A549 (cell line): ENCODE data around the gene AP3D1. TPM values are rescaled to one million over a fixed set of nuclear protein-coding genes. Genes with fewer than 3 reads are reported as not detected.

Experiments
- ATAC-seq, 2 experiments: fragments of 200-7000 bp in 1 of 2; fragments of >200 bp in 1 of 2; cut with Nextera tagmentation in 1 of 2; cut with Tn5 transposase in 1 of 2; 3 replicates each; pipeline versions ENCODE4 v1.8.0 to v1.9.1; 2018 to 2020; ENCODE audit warnings: mild to moderate bottlenecking in 1 of 2, moderate library complexity in 1 of 2
- CTCF ChIA-PET: fragments of 300-600 bp; sonication (Branson Sonifier 250); formaldehyde crosslinking; extraction: SDS; loops from one replicate; lab custom pipeline; 2021; ENCODE audit warnings: antibody characterized with exemption, inconsistent platforms; lab: Yijun Ruan, JAX
- POLR2A ChIA-PET: fragments of 350-600 bp; formaldehyde crosslinking; extraction: SDS; loops from one replicate; lab custom pipeline; 2021; ENCODE audit warnings: antibody characterized with exemption, inconsistent platforms; lab: Yijun Ruan, JAX
- DNase-seq, 2 experiments: peaks; one replicate each; pipeline versions ENCODE4 v3.0.0 to v3.0.0-alpha.2; 2011 to 2016; ENCODE audit warnings: low read depth in 1 of 2, low spot score in 1 of 2
- FAIRE-seq: peaks from 2 replicates; lab custom pipeline; 2011; peaks lifted over from hg19 to GRCh38; lab: Jason Lieb, UNC
- H3K27ac ChIP-seq, 2 experiments: fragments of >200 bp; sonication (Bioruptor Twin); formaldehyde crosslinking; 3 replicates each; pipeline ENCODE4 v1.5.1; 2016 to 2017
- H3K4me1 ChIP-seq: fragments of >200 bp; sonication (Bioruptor Twin); formaldehyde crosslinking; 3 replicates; pipeline ENCODE4 v1.6.1; 2016
- H3K4me2 ChIP-seq: fragments of >200 bp; sonication (Bioruptor Twin); formaldehyde crosslinking; 3 replicates; pipeline ENCODE4 v1.6.1; 2016
- H3K4me3 ChIP-seq: fragments of >200 bp; sonication (Bioruptor Twin); formaldehyde crosslinking; 3 replicates; pipeline ENCODE4 v1.5.1; 2016
- H3K9me3 ChIP-seq: fragments of >200 bp; sonication (Bioruptor Twin); formaldehyde crosslinking; 3 replicates; pipeline ENCODE4 v1.6.1; 2016
- CEBPB ChIP-seq, 2 experiments: fragments of >200 bp in 1 of 2; sonication (Bioruptor Twin) in 1 of 2; formaldehyde crosslinking in 1 of 2; IDR thresholded peaks; 2 replicates each; pipeline ENCODE4 v1.6.1; 2012 to 2016
- CHD2 ChIP-seq: fragments of 150-350 bp; IDR thresholded peaks from 2 replicates; pipeline ENCODE4 v1.6.1; 2014; ENCODE audit warnings: low read length; ENCODE audit not compliant: partially characterized antibody
- FOXS1 ChIP-seq: fragments of 250-450 bp; sonication (Bioruptor Pico); IDR thresholded peaks from 2 replicates; pipeline ENCODE4 v1.5.0; 2020; ENCODE audit warnings: mild to moderate bottlenecking, moderate library complexity
- HES2 ChIP-seq: fragments of >200 bp; sonication (Bioruptor Twin); formaldehyde crosslinking; IDR thresholded peaks from 2 replicates; pipeline ENCODE4 v1.6.1; 2016
- HOXB13 ChIP-seq: fragments of 250-450 bp; sonication (Bioruptor Pico); IDR thresholded peaks from 2 replicates; pipeline ENCODE4 v1.5.0; 2020; ENCODE audit warnings: low read depth, mild to moderate bottlenecking, moderate library complexity
- HOXB5 ChIP-seq: fragments of 250-450 bp; sonication (Bioruptor Pico); IDR thresholded peaks from 2 replicates; pipeline ENCODE4 v1.5.0; 2020; ENCODE audit warnings: mild to moderate bottlenecking, moderate library complexity
- MAX ChIP-seq: IDR thresholded peaks from 2 replicates; pipeline ENCODE4 v1.6.1; 2012
- MYC ChIP-seq: IDR thresholded peaks from 2 replicates; pipeline ENCODE4 v1.6.1; 2012; ENCODE audit warnings: mild to moderate bottlenecking, inconsistent platforms, low read length, improper control_type of control experiment, borderline replicate concordance
- NR3C1 ChIP-seq: fragments of >200 bp; sonication (Bioruptor Twin); formaldehyde crosslinking; IDR thresholded peaks from 3 replicates; pipeline ENCODE4 v1.6.1; 2017
- PHF8 ChIP-seq: fragments of 200-600 bp; sonication (generic); IDR thresholded peaks from 2 replicates; pipeline ENCODE4 v1.6.1; 2016; ENCODE audit warnings: low read depth, mild to moderate bottlenecking, antibody characterized with exemption, moderate library complexity, borderline replicate concordance
- RARB ChIP-seq: fragments of 250-450 bp; sonication (Bioruptor Pico); IDR thresholded peaks from 2 replicates; pipeline ENCODE4 v1.8.0; 2021; ENCODE audit warnings: mild to moderate bottlenecking, moderate library complexity
- RFX5 ChIP-seq: fragments of 450-650 bp; IDR thresholded peaks from 2 replicates; pipeline ENCODE4 v1.7.1; 2014; ENCODE audit warnings: antibody characterized with exemption, mild to moderate bottlenecking, moderate library complexity
- SREBF2 ChIP-seq: fragments of 450-650 bp; IDR thresholded peaks from 2 replicates; pipeline ENCODE4 v1.6.1; 2014; ENCODE audit warnings: mild to moderate bottlenecking, moderate library complexity
- TFCP2L1 ChIP-seq: fragments of 250-450 bp; sonication (Bioruptor Pico); IDR thresholded peaks from 2 replicates; pipeline ENCODE4 v1.5.0; 2021; ENCODE audit warnings: mild to moderate bottlenecking
- ZFP36 ChIP-seq: fragments of 450-650 bp; IDR thresholded peaks from 2 replicates; pipeline ENCODE4 v1.6.1; 2014; ENCODE audit warnings: borderline replicate concordance; ENCODE audit not compliant: partially characterized antibody
- WGBS: methylation state at CpG from one replicate; pipeline ENCODE4 v1.1.6; 2017; ENCODE audit errors: missing lambda C conversion rate; 5-methylcytosine and 5-hydroxymethylcytosine counted together
- polyA plus RNA-seq, 4 experiments: library from polyadenylated mRNA; depleted of rRNA in 3 of 4; stranded (reverse); fragments of >200 nt; fragmentation: RNase III in 1 of 4; extraction: RNeasy Plus Mini Kit Qiagen cat#74134 plus additional on column Dnase treatment in 1 of 4; gene quantifications; 2 replicates in 3 of 4; 3 replicates in 1 of 4; pipeline ENCODE4 v1.2.3, GENCODE V29; 2011 to 2017
- TF ChIP-seq, protein P1 (sequence below): IDR thresholded peaks from 2 replicates; pipeline ENCODE4 v1.6.1; 2012; ENCODE audit warnings: low read depth, borderline replicate concordance

AP3D1 gene
- polyA plus RNA-seq, 2 of the 4 experiments (the other 2 are of a cell fraction), result 44.4 to 66.9 TPM

- ChIA-PET CTCF (interaction anchor here (0.6 kb wide), 1 partner anchor 65 kb away, joined by 4 read pairs; no protein-coding TSS in a partner anchor), POLR2A (no interaction called here)
- FAIRE-seq (no peak), ATAC-seq (no peak), DNase-seq (no peak)
- H3K4me2 ChIP-seq, result no peak overlapping the region
- H3K4me1 ChIP-seq, result peaks cover 8% of the 10 kb centered on the region; the same call in 2 of the 3 replicates
- H3K27ac ChIP-seq, result no peak overlapping the region
- TF ChIP-seq SREBF2 (no peak), TFCP2L1 (no peak)
- WGBS, result 89% methylated on average over 24 of the region's 28 CpGs
- H3K4me3 ChIP-seq, result no peak overlapping the region
- no peaks in the 10 kb centered on the region for H3K9me3 ChIP-seq
These were observed 66.2 kb downstream of the AP3D1 start for GRCh38 chr19:2084993-2085720.

DNA sequence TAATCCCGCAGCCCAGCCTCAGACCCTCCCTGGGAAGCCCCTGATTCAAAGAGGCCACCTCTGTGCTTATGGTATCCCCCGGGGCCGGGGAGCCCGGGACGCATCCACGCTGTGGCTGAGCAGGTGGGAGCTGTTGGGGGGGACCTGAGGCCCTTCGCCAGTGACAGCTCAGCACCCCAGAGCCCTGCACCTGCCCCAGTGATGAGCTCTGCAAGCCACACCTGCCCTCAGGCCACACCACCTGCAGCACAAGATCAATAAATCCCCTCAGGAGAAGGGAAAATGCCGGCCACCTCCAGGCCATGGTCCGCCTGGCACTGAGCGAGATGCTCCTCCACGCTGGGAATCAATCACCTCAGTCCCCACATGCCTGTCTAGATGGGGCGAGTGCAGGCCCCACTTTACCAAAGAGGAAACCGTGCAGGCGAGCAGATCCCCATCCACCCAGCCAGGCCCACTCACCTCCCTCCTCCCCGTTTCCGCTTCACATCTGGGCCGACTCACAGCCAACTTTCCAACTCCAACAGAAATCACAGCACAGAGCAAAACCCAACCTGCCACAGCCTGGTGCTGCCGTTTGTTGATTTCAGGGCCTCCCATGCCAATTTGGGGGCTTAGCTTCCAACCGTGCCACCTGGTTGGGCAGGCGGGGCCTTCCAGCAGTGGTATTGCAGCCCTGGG lies 68.1 kb downstream of the AP3D1 start:
- ChIA-PET POLR2A (no interaction called here), CTCF (interaction anchor here (0.9 to 1.7 kb wide), 3 partner anchors 13 to 154 kb away, joined by 3 to 8 read pairs (median 5); no protein-coding TSS in a partner anchor)
- ATAC-seq (no peak), FAIRE-seq (no peak), DNase-seq (no peak)
- TF ChIP-seq CEBPB (IDR thresholded peaks at IDR 0.05), result no peak
- TF ChIP-seq RFX5, result no peak
- TF ChIP-seq HOXB5 (CRISPR knock-in tag), result no peak
- TF ChIP-seq HES2, result no peak
- TF ChIP-seq MYC, result no peak
- TF ChIP-seq RARB, result no peak
- no peak for TF ChIP-seq NR3C1
- TF ChIP-seq HOXB13 (CRISPR knock-in tag), result no peak
- TF ChIP-seq PHF8, result no peak
- no peak for TF ChIP-seq ZFP36
- TF ChIP-seq, protein P1, sequence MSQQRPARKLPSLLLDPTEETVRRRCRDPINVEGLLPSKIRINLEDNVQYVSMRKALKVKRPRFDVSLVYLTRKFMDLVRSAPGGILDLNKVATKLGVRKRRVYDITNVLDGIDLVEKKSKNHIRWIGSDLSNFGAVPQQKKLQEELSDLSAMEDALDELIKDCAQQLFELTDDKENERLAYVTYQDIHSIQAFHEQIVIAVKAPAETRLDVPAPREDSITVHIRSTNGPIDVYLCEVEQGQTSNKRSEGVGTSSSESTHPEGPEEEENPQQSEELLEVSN, result no peak
- no peak for TF ChIP-seq MAX
- no peak overlapping the region for H3K4me2 ChIP-seq
- H3K27ac ChIP-seq, result no peak overlapping the region
- peaks cover 8% of the 10 kb centered on the region; the same call in 2 of the 3 replicates for H3K4me1 ChIP-seq
- no peaks in the 10 kb centered on the region for H3K9me3 ChIP-seq
- 95% methylated on average over 12 of the region's 20 CpGs for WGBS
- H3K4me3 ChIP-seq, result no peak overlapping the region

DNA sequence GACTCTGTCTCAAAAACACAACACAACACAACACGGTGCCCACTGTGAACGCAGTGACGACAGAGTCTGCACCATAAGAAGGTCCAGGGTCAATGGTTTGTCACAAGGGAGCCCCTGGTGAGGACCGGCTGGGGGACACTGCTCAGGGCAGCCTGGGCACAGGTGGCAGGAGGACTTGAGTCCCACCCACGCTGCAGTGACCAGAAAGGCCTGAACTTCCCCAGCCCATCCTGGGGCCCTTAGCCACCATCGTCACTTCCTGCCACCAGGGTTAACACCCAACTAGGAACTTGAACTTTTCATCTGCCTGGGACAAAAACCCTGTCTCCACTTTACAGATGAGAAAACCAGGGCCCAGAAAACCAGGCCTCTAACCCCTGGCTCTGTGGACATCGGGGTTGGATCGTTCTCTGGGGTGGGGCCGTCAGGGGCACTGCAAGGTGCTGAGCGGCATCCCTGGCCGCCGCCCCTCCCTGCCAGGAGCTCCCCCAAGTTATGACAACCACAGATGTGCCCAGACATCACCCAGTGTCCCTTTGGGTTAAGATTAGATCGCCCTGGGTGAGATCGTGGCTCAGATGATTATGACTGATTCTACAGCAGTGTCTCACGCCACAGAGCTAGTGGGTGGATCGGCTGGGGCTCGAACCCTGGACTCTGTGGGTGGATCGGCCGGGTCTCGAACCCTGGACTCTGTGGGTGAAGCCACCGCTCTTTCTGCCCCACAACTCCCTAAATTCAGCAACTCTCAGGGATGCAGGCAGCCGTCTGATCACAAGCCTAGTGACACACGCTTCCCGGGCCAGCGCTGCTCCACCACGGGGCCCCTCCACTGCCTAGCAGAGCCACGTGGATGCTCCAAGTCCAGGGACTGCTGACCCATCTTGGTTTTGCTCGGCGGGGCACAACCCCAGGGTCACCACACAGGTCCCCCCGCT lies 69.2 kb downstream of the AP3D1 start:
- FAIRE-seq (no peak), DNase-seq (no peak), ATAC-seq (no peak)
- Histone ChIP-seq H3K27ac (no peak overlapping the region), H3K4me2 (no peak overlapping the region), H3K4me1 (peaks cover under 1% of the 10 kb centered on the region; the same call in 2 of the 3 replicates), H3K9me3 (no peaks in the 10 kb centered on the region), H3K4me3 (no peak overlapping the region)
- WGBS, result 93% methylated on average over 20 of the region's 30 CpGs
- ChIA-PET POLR2A (no interaction called here), CTCF (interaction anchor here (1.5 to 1.7 kb wide), 2 partner anchors 12 to 62 kb away, joined by 5 to 8 read pairs; no protein-coding TSS in a partner anchor)
- TF ChIP-seq HOXB13 (CRISPR knock-in tag) (no peak), FOXS1 (CRISPR knock-in tag) (no peak), CHD2 (no peak)
